NCI-H1930 (cell line): ENCODE data around the gene ADAM30.

Experiments
- DNase-seq, 2 experiments: peaks; one replicate each; lab custom pipeline; 2025; lab: John Stamatoyannopoulos, UW

Gene ADAM30

DNA sequence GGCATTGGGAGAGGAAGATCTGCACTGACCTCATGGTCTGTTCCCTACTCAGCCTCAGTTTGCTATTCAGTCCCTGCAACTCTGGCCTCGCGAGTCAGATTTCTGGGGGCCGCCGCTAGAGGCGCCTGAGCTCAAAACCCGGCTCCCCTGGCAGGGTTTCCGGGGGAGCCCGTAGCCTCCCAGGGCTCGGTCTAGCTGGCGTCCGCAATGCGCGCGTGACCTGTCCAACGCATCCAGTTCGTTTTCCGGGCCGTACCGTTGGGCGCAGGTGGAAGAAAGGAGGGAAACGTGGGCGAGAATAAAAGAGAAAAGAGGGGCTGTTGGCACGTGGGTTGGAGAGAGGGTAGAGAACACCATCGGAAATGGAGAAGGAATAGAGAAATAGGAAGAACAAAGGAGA lies at the start of gene ADAM30:
TSS of gene ADAM30 (minus strand) at position 213 of the 400 bp plus-strand sequence. CDS start at position 34, 179 bp downstream.
- DNase-seq, result no peak

DNA sequence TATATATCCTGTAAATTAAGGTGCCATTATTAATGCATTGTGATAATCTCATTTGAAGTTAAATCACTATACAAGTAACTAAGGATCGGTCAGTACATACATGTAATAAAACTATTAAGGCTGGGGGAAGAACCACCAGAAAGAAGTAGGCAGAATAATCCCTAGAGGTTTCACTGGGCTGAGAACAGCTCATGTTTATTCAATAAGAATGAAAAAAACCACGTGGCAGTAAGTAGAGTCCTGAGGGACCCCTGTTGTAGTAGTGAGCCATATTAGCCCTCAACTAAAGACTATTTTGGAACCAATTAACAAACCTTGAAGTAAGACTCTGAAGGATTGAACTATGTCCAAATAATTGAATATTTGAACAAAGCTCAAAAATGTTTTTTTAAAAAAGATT lies 46.9 kb upstream of the ADAM30 start:
- DNase-seq, result no peak

DNA sequence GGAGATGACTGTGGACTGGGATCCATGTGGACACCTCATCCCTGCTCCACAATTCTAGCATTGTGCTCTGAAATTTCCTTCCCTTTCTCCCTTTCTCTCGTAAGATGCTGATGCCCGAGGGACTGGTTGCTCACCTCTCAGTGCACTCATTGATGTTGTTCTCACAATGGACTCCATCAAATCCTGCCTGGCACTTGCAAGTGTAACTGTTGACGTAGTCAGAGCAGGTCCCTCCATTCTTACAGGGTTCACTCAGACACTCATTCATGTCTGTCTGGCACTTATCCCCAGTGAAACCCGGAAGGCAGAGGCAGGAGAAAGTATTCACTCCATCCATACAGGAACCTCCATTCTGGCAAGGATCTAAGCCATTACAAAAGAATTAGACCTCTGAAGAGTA lies 45.1 kb upstream of the ADAM30 start:
- DNase-seq, result no peak

- no peak for DNase-seq
Observed at GRCh38 chr1:119940697-119941096, 44.4 kb upstream of the ADAM30 start.

DNA sequence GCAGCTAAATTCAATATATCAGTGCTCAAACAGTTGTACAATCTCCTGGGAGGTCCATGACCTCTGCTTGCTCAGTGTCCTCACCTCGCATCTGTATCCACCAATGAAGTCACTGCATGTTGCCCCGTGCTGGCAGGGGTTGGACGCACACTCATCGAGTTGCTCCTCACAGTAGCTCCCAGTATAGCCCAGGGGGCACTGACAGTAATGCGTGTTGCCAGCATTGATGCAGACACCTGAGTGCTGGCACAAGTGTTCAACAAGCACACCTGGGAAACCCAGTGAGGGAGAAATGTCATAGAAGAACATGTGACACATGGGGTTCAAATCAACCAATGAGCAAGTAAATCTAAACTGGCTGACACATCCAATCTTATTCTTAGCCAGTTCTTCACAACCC lies 40.9 kb upstream of the ADAM30 start:
- no peak for DNase-seq

- DNase-seq, result no peak
Observed at GRCh38 chr1:119935915-119936314, 39.6 kb upstream of the ADAM30 start.

DNA sequence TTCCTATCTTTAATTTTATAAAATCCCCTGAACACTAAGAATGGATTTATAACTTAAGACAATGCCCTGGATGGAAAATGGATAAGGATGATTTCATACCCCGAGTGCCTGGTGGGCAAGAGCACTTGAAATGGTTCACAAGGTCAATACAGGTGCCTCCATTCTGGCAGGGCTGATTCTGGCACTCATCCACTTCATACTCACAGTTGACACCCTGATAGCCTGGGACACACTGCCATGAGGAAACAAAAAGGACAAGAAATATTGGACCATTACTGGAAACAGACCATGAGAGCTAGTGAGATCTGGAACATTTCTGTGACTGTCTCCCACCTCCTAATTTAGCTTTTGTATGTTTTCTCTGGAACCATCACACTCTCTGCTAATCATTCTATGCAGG lies 39.1 kb upstream of the ADAM30 start:
- no peak for DNase-seq

- DNase-seq, result no peak
Observed at GRCh38 chr1:119933397-119933796, 37.1 kb upstream of the ADAM30 start.

- no peak for DNase-seq
Observed at GRCh38 chr1:119929643-119930315, 33.5 kb upstream of the ADAM30 start.

DNA sequence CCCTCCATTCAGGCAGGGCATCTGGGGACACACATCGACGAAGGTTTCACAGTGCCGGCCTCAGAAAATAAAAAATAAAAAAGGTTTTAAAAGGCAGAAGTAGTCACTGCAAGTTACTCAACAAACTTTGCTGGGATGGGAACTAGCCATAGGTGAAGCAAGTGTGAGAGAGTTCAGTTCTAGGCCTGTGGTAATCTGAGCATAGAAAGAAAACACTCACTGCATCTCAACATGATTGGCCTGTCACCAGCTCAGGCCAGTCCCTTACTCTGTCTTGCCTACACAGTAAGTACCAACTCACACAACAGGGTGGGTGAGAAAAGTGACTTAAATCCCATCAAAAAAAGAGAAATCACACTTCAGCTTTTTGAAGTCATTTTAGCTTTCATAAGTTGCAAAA lies 30.2 kb upstream of the ADAM30 start:
- DNase-seq, result no peak

GRCh38 chr1:119924948-119925898 lies 28.9 kb upstream of the ADAM30 start:
- no peak for DNase-seq

DNA sequence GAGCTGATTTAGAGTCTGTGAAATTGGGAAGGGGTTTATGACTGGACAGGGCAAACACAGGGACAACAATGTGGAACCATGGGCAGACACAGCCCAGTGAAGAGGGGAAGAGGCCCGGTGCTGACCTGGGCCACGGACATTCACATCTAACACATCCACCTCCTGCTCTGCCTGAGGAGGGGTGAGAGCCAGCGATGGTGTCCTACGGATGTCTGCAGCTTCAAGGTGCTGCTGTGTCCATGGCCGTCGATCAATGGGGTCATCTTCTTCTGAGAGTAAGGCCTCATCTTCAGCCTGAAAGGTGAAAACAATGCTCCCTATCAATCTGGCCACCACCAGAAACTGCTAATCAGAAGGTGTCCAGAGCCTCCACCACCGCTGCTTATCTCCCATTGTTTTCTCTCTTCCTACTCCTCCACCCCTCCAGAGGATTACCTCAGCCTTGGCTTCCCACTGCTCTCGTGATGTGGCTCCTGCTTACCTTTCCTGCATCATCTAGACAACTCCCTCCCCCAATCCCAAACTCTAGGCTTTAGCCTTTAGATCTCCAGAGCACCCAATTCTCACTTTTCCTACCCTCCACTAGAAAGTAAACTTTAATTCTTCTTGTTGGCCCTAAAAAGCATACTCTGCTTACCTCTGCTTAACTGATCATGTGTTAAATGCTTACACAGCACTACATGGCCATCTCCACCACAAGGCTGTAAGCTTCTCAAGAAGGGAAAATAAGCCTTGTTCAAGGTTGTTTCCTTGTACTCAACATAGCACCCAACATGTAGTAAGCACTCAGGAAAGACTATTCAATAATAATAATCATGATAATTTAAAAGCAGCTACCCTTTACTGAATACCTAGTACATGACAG lies 24.0 kb upstream of the ADAM30 start:
- no peak for DNase-seq

GRCh38 chr1:119919241-119919640 lies 22.9 kb upstream of the ADAM30 start:
- no peak for DNase-seq

GRCh38 chr1:119918301-119918700 lies 22.0 kb upstream of the ADAM30 start:
- DNase-seq, result no peak

GRCh38 chr1:119917304-119918055 lies 21.2 kb upstream of the ADAM30 start:
- DNase-seq, result no peak

GRCh38 chr1:119915517-119915916 lies 19.2 kb upstream of the ADAM30 start:
- DNase-seq, result no peak

GRCh38 chr1:119914071-119914470 lies 17.8 kb upstream of the ADAM30 start:
- DNase-seq, result no peak

DNA sequence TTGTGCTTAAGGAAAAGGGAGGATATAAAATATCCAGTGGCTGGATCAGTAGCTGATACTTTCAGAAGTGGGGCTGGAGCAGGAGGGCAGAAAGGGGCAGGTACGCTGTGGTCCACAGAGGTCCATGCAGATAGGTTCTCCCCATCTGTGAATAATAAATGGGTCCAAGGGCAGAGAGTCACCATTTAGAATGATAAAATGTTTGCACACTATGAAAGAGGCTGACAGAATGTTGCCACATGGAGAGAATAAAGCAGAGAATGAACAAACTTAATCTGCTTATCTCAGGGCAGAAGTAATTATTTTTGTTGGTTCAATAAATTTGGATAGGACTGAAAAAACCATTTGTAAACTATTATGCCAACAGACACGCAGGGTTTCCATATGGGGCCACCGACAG lies 16.6 kb upstream of the ADAM30 start:
- no peak for DNase-seq

- no peak for DNase-seq
Observed at GRCh38 chr1:119911775-119912174, 15.5 kb upstream of the ADAM30 start.

GRCh38 chr1:119910618-119911017 lies 14.3 kb upstream of the ADAM30 start:
- DNase-seq, result no peak

DNA sequence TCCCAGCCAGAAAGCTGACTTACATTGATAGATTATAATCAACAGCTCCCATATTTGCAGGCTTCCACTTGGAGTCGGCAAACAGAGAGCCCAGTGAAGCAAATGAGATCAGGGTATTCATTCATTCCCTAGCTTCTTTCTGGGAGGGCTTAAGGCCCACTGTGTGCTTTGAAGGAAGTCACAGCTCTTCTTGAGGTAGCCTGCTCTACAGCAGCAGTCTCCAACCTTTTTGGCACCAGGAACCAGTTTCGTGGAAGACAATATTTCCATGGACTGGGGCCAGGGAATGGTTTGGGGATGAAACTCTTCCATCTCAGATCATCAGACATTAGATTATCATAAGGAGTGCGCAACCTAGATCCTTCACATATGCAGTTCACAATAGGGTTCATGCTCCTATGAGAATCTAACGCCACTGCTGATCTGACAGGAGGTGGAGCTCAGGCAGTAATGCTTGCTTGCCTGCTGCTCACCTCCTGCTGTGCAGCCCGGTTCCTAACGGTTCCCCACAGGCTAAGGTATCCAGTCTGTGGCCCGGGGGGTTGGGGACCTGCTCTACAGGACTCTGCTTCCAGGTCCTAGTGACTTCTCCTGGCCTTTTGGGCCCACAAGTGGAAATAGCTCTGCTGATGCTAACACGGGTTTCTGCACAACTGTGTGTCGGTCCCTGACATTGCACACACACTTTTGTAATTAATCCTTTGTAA lies 13.7 kb upstream of the ADAM30 start:
- no peak for DNase-seq
